HG03060 (cell line): ENCODE data around the gene FAM20A.
A peak's percentile ranks its signal among the peaks of the same experiment; 100 is the strongest.
"Not testable (repeated sequence)": the region's sequence is repeated elsewhere in the genome, so short reads cannot be mapped to it uniquely, and the experiment has no call there.

Source experiments
- ATAC-seq: cut with Tn5 transposase; IDR thresholded peaks from one replicate; pipeline ENCODE4 v1.9.1; 2021; ENCODE audit warnings: low read depth, moderate number of reproducible peaks; ENCODE audit not compliant: unreplicated experiment

Gene FAM20A

DNA sequence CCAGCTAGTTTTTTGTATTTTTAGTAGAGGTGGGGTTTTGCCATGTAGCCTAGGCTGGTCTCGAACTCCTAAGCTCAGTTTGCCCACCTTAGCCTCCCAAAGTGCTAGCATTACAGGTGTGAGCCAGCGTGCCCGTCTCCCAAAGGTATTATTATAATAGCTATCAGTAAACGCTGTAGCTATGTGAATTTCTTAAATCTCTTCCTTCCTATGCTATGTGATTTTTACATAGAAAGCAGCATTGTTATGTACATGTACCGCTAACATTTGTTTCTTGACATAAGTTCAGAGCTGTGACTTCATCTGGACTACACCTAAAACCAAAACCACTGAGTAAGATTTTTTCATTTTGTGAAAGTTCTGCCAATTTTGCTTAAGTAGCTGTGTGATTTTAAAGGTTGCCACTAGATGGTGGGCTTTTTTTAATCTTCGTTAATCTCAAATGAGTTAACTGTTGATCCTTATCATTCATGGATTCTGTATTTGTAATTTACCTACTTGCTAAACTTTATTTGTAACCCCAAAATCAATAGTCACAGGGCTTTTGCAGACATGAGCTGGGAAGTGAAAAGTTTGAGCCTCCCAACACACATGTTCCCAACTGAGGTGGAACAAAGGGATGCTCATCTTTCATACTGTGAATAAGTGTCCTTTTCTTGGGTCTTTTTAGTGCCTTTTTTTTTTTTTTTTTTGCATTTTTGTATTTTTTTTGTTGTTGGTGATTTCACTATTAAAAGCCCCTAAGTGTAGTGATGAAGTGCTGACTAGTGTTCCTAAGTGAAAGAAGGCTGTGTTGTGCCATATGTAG is 67.1 kb downstream of the FAM20A start:
- no peak for ATAC-seq

DNA sequence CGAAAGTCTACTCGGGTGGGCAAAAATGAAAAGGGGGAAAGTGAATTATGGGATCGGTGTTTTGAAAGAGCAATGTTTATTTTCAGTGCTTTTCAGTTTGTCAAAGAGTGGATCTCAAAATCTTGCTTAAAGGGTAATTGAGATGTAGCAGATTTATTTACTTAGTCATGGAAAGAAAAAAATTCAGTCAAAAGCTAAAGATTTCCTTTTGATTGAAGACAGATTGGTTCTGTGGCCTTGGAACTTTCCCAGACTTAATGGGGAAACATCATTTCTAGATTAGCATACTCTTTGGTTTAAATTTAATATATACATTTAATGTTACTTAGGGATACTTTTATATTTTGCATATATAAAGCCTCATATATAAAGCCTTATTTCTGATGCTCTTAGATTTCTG is 68.3 kb downstream of the FAM20A start:
- ATAC-seq, result no peak

DNA sequence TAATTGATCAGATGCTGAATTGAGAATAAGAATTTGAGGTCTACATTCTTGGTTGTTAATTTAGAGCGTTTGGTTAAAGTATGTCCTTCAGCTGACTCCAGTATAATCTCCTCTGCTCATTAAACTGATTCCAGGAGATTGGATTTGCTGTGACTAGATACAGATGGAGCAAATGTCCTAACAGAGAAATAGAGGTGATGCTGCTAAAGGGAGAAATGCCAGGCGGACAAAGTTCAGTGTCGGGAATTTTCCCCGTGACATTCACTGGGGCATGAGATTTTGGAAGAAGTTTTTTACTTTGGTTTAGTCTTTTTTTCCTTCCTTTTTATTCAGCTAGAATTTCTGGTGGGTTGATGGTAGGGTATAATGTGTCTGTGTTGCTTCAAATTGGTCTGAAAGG is 69.9 kb downstream of the FAM20A start:
- no peak for ATAC-seq

DNA sequence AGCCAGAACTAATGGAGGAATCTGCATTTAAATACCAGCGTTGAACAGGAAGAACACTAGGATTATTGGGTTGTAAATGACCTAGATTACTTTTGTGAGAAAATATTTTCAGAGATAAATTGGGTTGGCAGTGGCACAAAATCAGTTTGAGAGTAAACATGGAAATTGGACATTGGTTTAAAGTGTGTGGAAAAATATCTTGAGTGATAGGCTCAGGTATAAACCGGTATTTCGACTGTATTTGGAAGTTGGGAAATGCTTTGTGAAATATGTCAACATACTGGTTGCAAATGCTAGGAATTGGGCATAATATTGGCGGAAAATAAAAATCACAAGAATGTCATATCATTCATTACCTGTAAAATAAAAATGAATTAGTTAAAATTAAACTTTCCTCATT is 73.9 kb downstream of the FAM20A start:
- ATAC-seq, result no peak

DNA sequence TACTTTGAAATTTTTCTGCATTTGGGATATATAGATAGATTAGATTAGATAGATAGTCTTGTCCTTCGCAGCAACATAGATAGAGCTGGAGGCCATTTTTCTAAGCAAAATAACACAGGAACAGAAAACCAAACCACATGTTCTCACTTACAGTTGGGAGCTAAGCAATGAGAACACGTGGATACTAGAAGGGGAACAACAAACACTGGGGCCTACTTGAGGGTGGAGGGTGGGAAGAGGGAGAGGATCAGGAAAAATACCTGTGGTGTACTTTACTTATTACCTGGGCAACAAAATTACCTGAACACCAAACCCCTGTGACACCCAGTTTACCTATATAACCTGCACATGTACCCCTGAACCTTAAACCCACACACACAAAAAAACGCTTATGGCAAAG is 74.6 kb downstream of the FAM20A start:
- no peak for ATAC-seq

DNA sequence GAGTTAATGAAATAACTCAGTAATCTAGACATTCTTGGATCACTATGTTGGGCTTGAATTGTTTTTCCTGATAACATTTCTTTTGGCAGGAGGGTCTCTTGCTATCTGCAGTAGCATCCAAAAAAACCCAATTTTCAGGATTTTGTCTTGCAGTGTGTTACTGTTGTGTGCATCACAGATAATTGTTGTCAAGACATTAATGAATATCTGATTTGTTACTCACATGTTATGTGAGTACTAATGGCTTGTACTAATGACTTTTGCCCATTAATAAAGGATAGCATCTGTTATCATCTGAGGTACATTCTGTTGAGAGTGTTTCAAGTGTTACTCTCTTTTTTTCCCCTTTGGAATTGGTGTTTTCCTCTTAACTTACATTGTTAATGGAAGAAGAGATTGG is 78.9 kb downstream of the FAM20A start:
- ATAC-seq, result no peak

DNA sequence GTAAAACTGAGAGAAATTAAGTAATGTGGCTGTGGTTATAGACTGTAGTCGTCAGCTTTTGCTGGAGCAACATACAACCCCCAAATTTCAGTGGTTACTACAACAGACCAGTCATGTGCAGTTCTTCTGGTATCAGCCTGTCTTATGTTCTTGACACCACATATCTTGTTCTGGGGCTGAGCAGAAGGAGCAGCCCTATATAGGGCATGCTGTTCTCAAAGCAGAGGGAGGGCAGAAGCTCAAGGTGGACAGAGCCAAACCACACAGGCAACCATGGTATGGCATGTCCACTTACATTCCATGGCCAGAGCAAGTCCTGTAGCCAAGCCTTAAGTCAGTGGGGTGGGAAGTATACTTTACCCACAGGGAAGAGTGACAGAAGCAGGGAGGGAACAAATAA is 81.3 kb downstream of the FAM20A start:
- no peak for ATAC-seq

DNA sequence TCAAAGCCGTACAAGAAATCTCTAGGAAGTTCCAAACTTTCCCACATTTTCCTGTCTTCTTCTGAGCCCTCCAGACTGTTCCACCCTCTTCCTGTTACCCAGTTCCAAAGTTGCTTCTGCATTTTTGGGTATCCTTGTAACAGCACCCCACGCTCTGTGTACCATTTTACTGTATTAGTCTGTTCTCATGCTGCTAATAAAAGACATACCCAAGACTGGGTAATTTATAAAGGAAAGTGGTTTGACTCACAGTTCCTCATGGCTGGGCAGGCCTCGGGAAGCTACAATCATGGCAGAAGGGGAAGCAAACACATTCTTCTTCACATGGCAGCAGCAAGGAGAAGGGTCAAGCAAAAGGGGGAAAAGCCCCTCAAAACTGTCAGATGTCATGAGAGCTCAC is 82.1 kb downstream of the FAM20A start:
- ATAC-seq, result not testable (repeated sequence)

DNA sequence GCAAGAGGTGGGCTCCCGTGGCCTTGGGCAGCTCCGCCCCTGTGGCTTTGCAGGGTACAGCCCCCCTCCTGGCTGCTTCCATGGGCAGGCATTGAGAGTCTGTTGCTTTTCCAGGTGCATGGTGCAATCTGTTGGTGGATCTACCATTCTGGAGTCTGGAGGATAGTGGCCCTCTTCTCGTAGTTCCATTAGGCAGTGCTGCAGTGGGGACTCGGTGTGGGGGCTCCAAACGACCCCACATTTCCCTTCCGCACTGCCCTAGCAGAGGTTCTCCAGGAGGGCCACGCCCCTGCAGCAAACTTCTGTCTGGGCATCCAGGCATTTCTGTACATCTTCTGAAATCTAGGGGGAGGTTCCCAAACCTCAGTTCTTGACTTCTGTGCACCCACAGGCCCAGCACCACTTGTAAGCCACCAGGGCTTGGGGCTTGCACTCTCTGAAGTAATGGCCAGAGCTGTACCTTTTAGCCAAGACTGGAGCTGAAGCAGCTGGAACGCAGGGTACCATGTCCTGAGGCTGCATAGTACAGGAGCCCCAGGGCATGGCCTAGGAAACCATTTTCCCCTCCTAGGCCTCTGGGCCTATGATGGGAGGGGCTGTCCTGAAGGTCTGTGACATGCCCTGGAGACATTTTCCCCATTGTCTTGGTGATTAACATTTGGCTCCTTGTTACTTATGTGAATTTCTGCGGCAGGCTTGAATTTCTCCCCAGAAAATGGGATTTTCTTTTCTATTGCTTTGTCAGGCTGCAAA is 82.9 kb downstream of the FAM20A start:
- ATAC-seq, result no peak

DNA sequence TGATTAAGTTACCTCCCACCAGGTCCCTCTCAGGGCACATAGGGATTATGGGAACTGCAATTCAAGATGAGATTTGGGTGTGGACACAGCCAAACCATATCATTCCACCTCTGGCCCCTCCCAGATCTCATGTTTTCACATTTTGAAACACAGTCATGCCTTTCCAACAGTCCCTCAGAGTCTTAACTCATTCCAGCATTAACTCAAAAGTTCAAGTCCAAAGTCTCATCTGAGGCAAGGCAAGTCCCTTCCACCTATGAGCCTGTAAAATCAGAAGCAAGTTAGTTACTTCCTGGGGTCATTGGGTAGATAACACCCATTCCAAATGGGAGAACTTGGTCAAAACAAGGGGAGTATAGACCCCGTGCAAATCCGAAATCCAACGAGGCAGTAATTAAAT is 83.6 kb downstream of the FAM20A start:
- not testable (repeated sequence) for ATAC-seq

DNA sequence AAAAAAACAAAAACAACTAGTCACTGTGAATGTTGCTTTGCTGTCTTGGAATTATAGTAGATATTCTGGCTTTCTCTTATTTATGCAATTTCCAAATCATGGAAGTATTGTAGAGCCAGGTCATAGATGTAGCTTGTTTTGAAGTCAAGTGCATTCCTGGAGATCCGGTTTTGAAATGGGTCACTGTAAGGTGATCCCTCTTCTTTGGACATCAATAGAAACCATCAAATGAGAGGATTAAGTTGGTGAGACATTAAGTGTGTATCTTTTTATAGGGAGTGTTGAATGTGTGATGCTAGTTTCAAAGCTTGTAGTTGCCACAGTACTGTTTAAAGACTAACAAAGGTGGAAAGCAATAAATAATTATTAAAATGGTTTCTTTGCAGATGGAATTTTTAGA is 84.4 kb downstream of the FAM20A start:
- no peak for ATAC-seq

DNA sequence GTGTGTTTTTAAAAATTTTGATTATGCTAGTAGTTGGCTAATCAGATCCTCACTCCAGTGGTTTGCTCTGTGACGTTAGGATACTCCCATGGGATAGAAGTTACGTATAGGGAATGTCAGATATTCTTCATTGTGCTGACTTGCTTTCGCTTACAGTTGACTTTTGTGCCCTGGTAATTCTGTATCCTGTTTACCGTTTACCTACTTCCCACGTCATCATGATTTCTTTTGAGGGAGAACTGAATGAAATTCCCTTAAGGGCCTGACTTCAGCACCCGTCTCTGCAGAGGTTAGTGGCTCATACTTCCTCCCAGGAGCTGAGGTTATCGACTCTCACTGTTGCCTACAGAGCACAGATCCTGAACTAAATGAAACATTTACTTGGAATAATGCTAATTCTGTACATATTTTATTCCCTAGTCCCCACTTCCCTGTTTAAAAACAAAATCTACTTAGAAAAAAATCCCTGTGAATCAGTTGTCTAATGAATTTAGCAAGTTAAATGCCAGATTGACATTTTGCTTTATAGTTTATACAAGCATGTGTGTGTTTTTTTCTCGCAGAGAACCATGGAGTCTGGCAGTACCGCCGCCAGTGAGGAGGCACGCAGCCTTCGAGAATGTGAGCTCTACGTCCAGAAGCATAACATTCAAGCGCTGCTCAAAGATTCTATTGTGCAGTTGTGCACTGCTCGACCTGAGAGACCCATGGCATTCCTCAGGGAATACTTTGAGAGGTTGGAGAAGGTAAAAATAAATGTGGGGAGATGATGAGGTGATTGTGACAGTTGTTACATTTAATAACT is 86.1 kb downstream of the FAM20A start:
- ATAC-seq, result no peak

DNA sequence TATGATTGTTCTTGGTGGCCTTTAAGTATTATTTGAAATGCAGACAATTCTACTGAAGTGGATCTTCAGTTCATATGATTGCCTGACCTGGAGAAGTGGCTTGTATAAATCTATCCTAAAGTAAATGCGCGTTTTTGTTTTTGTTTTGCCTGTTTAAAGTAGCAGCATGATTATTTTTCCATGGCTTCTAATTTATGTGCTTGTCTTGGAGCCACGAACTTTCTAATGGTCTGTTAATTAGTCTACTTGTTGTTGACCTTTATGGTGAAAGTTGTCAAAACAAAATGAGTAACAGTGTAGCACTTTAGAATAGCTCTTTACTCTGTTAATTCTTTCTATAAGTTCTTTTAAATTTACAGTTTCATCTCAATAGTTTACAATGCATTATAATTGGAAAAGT is 87.2 kb downstream of the FAM20A start:
- no peak for ATAC-seq

DNA sequence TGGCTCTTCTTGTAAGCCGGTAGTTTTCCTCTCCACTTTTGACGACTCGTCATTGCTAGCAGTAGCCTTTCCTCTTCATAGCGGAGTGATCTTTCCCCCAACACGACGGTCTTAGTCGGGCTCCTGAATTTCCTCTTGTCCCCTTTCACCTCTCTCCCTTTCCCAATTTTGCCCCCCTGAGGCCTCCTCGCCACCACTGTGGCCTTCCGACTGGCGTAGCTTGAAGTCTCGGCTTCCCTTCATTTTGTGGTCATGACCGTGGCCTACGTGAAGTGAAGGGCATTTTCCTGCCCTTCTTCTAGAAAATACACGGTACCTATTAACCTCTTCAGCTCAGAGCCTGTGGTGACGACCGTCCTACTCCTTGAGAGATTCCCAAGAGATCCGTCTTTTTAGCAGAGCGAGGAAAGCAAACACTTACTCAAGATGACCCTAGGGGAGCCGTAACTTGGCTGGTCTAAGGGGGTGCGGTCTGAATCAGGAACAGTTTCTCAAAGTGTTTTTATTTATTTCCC is 88.2 kb downstream of the FAM20A start:
- ATAC-seq, result no peak

DNA sequence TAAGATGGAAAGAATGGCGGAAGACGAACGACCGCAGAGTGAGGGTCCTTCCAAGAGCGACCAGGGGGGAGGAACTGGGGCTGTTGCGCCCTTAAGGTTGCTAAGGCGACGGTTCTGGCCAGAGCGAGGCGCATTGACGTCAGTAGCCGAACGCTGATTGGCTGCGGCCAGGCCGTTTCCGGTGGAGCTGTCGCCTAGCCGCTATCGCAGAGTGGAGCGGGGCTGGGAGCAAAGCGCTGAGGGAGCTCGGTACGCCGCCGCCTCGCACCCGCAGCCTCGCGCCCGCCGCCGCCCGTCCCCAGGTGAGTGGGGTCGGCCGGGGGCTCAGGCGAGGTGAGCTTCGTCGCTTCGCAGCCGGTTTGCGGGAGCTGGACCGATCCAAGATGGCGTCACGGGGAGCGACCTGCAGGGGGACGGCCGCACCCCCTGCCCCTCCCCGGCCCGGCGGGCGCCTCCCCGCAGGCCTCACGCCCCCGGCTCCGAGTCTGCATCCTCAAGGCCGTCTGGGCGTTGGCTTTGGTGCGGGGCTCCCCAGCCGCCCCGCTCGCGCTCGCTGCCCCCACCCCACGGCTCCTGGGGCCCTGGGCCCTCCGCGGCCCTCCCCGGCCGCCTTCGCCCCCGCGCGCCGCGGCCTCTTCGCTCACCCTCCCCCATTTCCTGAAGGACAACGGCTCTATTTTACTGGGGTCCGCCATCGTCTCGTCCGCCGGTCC is 88.8 kb downstream of the FAM20A start, which contains the start of gene PRKAR1A:
Gene PRKAR1A, plus strand, starts transcription at position 184 of the 713 bp plus-strand sequence. CDS start 2,970 bp downstream, outside the sequence.
- peak; percentile 91 for ATAC-seq

DNA sequence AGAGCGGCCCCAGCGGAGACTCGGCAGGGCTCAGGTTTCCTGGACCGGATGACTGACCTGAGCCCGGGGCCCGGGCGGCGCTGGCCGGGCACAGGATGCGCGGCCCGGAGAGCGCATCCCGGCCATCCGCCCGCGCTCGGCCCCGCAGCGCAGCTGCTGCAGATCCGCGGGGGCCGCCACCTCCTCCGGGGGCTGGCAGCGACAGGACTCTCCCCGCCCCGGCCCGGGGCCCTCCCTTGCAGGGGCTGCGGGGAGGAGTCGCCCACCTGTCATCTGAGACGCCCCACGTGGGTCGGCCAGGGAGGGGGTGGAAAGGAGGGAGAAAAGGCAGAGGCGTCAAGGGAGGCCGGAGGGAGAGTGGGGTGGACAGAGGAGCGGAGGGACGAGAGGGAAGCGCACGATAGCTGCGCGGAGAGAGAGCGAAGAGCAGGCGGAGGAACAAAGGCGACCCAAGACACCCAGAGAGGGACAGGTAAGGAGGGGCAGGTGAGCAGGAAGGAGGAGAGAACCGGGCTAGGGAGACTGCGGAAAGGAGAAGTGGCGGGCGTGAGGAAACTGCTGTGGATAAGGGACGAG is 89.4 kb downstream of the FAM20A start:
- no peak for ATAC-seq

DNA sequence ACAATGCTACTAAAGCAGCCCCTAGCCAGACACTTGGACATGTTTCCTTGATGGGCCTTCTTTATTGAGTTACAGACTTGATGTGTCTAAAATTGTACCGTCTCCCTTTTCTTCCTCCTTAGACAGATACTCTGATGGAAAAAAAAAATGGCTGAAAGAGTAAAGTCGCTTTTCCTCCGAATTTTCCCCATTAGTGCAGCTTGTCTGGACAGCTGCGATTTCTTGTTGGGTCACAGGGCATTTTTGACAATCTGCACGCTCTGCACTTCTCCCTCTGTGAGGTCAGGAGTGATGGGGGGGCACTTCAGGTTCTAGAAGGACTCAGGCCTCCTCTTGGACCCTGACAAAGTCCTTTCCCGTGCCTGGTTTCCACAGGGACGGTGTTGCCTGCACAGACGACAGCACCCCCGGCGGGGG is 89.9 kb downstream of the FAM20A start:
- ATAC-seq, result no peak

DNA sequence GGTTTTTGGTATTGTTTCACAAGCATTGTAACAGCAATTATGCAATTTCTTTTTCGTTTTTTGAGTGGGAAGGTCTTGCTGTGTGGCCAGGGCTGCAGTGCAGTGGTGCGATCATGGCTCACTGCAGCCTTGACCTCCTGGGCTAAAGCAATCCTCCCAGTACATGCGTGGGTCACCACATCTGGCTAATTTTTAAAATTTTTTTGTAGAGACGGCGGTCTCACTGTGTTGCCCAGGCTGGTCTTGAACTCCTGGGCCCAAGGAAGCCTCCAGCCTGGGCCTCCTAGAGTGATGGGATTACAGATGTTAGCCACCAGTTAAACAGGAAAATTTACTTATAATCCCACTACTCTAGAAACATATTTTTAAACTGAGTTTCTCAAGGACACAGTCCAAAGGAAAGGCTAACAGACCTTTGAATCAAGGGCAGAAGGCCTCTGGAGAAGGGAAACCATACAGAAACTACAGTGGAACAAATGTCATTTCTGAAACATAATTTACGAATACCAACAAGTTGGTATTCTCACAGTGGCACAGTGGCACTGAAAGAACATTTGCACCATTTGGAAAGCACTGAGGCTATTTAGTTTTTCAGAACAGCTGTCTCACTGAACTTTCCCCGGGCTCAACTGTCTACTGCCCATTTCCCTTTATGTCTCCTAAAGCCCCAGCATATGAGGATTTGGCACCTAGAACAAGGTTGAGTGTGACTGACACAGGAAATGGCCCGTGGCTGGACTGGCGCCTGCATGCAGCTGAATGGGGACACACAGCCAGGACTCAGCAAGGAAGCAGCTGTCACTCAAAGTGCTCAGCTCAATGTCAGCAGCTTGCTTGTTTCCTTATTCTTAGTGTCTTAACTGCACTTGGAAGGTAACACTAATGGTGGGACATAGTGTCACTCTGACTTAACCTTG is 91.8 kb downstream of the FAM20A start:
- no peak for ATAC-seq

DNA sequence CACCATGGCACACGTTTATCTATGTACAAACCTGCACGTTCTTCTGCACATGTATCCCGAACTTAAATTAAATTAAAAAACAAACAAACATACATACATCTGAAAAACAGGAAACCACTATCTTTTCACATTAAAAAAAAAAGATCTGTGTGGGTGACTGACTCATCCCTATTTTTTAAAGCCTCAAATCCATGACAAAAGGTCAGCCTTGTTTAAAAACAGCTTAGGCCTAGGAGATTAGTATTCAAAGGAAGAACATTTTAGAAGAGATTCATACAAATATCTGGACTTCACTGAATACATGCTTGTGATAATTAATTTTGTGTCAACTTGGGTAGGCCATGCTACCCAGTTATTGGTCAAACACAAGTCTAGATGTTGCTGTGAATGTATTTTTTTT is 93.6 kb downstream of the FAM20A start:
- no peak for ATAC-seq
